PC-9 (cell line): ENCODE measurements around the gene DYRK2. TPM values are rescaled to one million over a fixed set of nuclear protein-coding genes. Genes with fewer than 3 reads are reported as not detected.

Experiments
- BruUV-seq: library from RNA; stranded (reverse); fragments of 400-500 nt; replicated peaks from 2 replicates; lab custom pipeline; 2021; lab: Mats Ljungman, UMichigan
- CTCF ChIA-PET: fragments of 300-600 bp; sonication (Branson Sonifier 250); formaldehyde crosslinking; loops from one replicate; lab custom pipeline; 2022; ENCODE audit warnings: antibody characterized with exemption; lab: Charles Lee
- POLR2A ChIA-PET: fragments of 300-600 bp; sonication (Branson Sonifier 250); formaldehyde crosslinking; loops from one replicate; lab custom pipeline; 2022; ENCODE audit warnings: antibody characterized with exemption; ENCODE audit not compliant: unreplicated experiment; lab: Charles Lee
- DNase-seq, 2 experiments: peaks; one replicate each; pipeline versions ENCODE4 v3.0.0 to v3.0.0-alpha.2; 2015 to 2022; ENCODE audit warnings: mixed read lengths in 1 of 2
- H2AFZ ChIP-seq: fragments of 200-600 bp; sonication (generic); 2 replicates; pipeline ENCODE4 v1.8.1; 2017; ENCODE audit warnings: antibody characterized with exemption
- H3F3A ChIP-seq: fragments of 200-600 bp; sonication (generic); 2 replicates; pipeline ENCODE4 v1.8.1; 2017; ENCODE audit warnings: antibody characterized with exemption, mild to moderate bottlenecking, low read depth; ENCODE audit not compliant: insufficient read depth
- H3K27ac ChIP-seq: fragments of 200-600 bp; sonication (generic); 2 replicates; pipeline ENCODE4 v1.6.1; 2016; ENCODE audit warnings: mixed run types
- H3K27me3 ChIP-seq: fragments of 200-600 bp; sonication (generic); 2 replicates; pipeline ENCODE4 v1.6.1; 2016; ENCODE audit warnings: low read depth, mixed run types; ENCODE audit not compliant: insufficient read depth
- H3K36me3 ChIP-seq: fragments of 200-600 bp; sonication (generic); 2 replicates; pipeline ENCODE4 v1.6.1; 2016; ENCODE audit warnings: low read depth, mixed run types
- H3K4me1 ChIP-seq: fragments of 200-600 bp; sonication (generic); replicated peaks from 2 replicates; pipeline ENCODE4 v1.6.1; 2016; ENCODE audit warnings: mixed run types; ENCODE audit not compliant: insufficient read depth
- H3K4me2 ChIP-seq: fragments of 200-600 bp; sonication (generic); 2 replicates; pipeline ENCODE4 v1.6.1; 2017; ENCODE audit warnings: mixed run types
- H3K4me3 ChIP-seq: fragments of 200-600 bp; sonication (generic); 2 replicates; pipeline ENCODE4 v1.6.1; 2016; ENCODE audit warnings: mixed run types
- H3K79me2 ChIP-seq: fragments of 200-600 bp; sonication (generic); 2 replicates; pipeline ENCODE4 v1.6.1; 2017; ENCODE audit warnings: low read depth, mixed run types
- H3K9me2 ChIP-seq: fragments of 200-600 bp; sonication (generic); 2 replicates; pipeline ENCODE4 v1.8.1; 2017; ENCODE audit warnings: mild to moderate bottlenecking; ENCODE audit not compliant: insufficient read depth
- H3K9me3 ChIP-seq: fragments of 200-600 bp; sonication (generic); 2 replicates; pipeline ENCODE4 v1.8.1; 2016; ENCODE audit warnings: low read depth; ENCODE audit not compliant: insufficient read depth
- H4K20me1 ChIP-seq: fragments of 200-600 bp; sonication (generic); 2 replicates; pipeline ENCODE4 v1.8.1; 2017; ENCODE audit not compliant: insufficient read depth
- CTCF ChIP-seq: fragments of 200-600 bp; sonication (generic); conservative IDR thresholded peaks from 2 replicates; pipeline ENCODE4 v1.6.1; 2017; ENCODE audit warnings: mixed run types, antibody characterized with exemption, mild to moderate bottlenecking, moderate library complexity
- EZH2 ChIP-seq: fragments of 200-600 bp; sonication (generic); IDR thresholded peaks from 2 replicates; pipeline ENCODE4 v1.8.0; 2017; ENCODE audit warnings: antibody characterized with exemption, low read depth
- intact Hi-C: fragments of 100-400 bp; cut with micrococcal nuclease; formaldehyde crosslinking; loops from one replicate; pipeline ENCODE4 v1.10.0; 2022; ENCODE audit not compliant: unreplicated experiment
- total RNA-seq: library from RNA; stranded (reverse); gene quantifications from 2 replicates; pipeline ENCODE4 v1.2.3, GENCODE V29; 2021

DYRK2 gene
- total RNA-seq, 1 experiment from 2014 or later: 42.9 TPM

GRCh38 chr12:67712011-67712410 lies 63.5 kb downstream of the DYRK2 start:
- Histone ChIP-seq H2AFZ (no peak overlapping the region), H4K20me1 (no peaks in the 10 kb centered on the region), H3K4me2 (no peak overlapping the region), H3K27ac (no peak overlapping the region), H3K9me3 (no peaks in the 10 kb centered on the region), H3K4me1 (peaks cover 55% of the 10 kb centered on the region), H3F3A (peaks cover 7% of the 10 kb centered on the region), H3K4me3 (no peak overlapping the region), H3K9me2 (no peaks in the 10 kb centered on the region), H3K27me3 (no peaks in the 10 kb centered on the region), H3K36me3 (no peaks in the 10 kb centered on the region), H3K79me2 (no peaks in the 10 kb centered on the region)
- no peak for DNase-seq
- ChIA-PET POLR2A (interaction anchor here (0.6 kb wide), 1 partner anchor 446 kb away, joined by 3 read pairs; no protein-coding TSS in a partner anchor), CTCF (no interaction called here)
- no peak for TF ChIP-seq EZH2
- TF ChIP-seq CTCF: no peak
- intact Hi-C loops: loop anchor here (10.0 kb wide), 1 partner anchor 227 kb away; no protein-coding TSS in a partner anchor
- BruUV-seq: no TSS peak

GRCh38 chr12:67714648-67715047 lies 66.1 kb downstream of the DYRK2 start:
- ChIA-PET CTCF (no interaction called here), POLR2A (interaction anchor here (0.7 kb wide), 1 partner anchor 52 kb away, joined by 13 read pairs; no protein-coding TSS in a partner anchor)
- Histone ChIP-seq H3K27me3 (no peaks in the 10 kb centered on the region), H3K9me2 (no peaks in the 10 kb centered on the region), H3K27ac (no peak overlapping the region), H3F3A (peaks cover 5% of the 10 kb centered on the region; the same call in 1 of the 2 replicates), H2AFZ (no peak overlapping the region), H3K4me2 (peak overlapping the region; percentile 46), H4K20me1 (no peaks in the 10 kb centered on the region), H3K79me2 (no peaks in the 10 kb centered on the region), H3K4me3 (no peak overlapping the region), H3K9me3 (no peaks in the 10 kb centered on the region), H3K4me1 (peaks cover 50% of the 10 kb centered on the region), H3K36me3 (no peaks in the 10 kb centered on the region)
- TF ChIP-seq CTCF (no peak), EZH2 (no peak)
- no TSS peak for BruUV-seq
- intact Hi-C loops: loop anchor here (10.0 kb wide), 1 partner anchor 230 kb away; no protein-coding TSS in a partner anchor
- peak in 1 of 2 experiments; percentile 96 for DNase-seq
